HG03108 (cell line): ENCODE data around the gene CHST4.
"Not testable (repeated sequence)": the region's sequence is repeated elsewhere in the genome, so short reads cannot be mapped to it uniquely, and the experiment has no call there.

Experiments used
- ATAC-seq: cut with Tn5 transposase; IDR thresholded peaks from one replicate; pipeline ENCODE4 v1.9.1; 2021; ENCODE audit warnings: moderate library complexity; ENCODE audit not compliant: unreplicated experiment

Gene CHST4

GRCh38 chr16:71569621-71570020 is 43.4 kb downstream of the CHST4 start:
- no peak for ATAC-seq

- no peak for ATAC-seq
These were observed 43.9 kb downstream of the CHST4 start for GRCh38 chr16:71570144-71570543.

GRCh38 chr16:71572497-71573116 is 46.4 kb downstream of the CHST4 start:
- ATAC-seq, result no peak

GRCh38 chr16:71573387-71574094 is 47.3 kb downstream of the CHST4 start:
- ATAC-seq, result no peak

- ATAC-seq, result no peak
These were observed 48.5 kb downstream of the CHST4 start for GRCh38 chr16:71574702-71575101.

- no peak for ATAC-seq
These were observed 50.7 kb downstream of the CHST4 start, which contains the start of gene TAT for GRCh38 chr16:71576971-71577370. TSS of gene TAT (minus strand) at chr16:71577092. CDS start at chr16:71576415, 677 bp downstream.

- not testable (repeated sequence) for ATAC-seq
These were observed 56.3 kb downstream of the CHST4 start for GRCh38 chr16:71582553-71582848.

GRCh38 chr16:71584543-71585317 is 58.5 kb downstream of the CHST4 start:
- no peak for ATAC-seq

- no peak for ATAC-seq
These were observed 59.1 kb downstream of the CHST4 start for GRCh38 chr16:71585318-71585703.
